ENCODE data around the gene GH2. TPM values are rescaled to one million over a fixed set of nuclear protein-coding genes. Genes with fewer than 3 reads are reported as not detected.
"Not testable (repeated sequence)": the region's sequence is repeated elsewhere in the genome, so short reads cannot be mapped to it uniquely, and the experiment has no call there.

The GH2 gene
- total RNA-seq, 1 donor = not detected

DNA sequence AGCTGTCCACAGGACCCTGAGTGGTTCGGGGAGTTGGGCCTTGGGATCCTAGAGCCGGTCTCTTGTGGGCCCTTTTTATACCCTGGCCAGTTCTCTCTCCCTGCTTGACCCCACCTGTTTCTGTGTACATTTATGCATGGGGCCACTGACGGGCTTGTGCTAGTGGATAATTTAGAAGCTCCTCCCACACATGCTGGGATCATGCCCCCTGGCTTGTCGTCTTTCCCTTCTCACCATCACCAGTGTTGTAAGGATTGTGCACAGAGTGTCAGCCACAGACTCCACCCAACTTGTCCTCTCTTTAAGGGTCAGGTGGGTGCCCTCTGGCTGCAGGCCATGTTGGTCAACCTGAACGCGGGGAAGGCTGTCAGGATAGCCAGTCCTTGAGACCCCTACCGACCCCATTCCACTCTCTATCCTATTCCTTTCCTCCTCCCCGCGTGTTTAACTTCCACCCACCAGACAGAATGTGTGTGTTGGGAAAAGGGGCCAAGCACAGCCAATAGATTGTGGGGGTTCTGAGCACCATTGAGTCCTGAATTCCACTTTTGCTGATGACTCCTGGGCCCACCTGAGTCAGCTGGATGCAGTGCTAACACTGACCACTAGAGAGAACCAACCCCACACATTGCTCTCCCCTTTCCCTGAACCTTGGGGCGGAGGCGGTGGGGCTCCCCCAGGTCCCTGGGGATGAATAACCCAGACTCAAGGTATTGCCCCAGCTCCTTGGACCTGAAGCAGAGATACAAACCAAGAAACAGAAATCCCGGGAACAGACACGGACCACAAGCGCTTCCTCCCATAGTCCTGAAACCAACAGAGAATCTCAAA is 15.0 kb upstream of the GH2 start, which contains the start of gene CSH1:
CSH1 (minus strand) TSS at position 51 of the 831 bp plus-strand sequence. CDS start 63 bp downstream, outside the sequence.
- H3K27me3 ChIP-seq (ENCODE audit: insufficient read depth, low read length); H3K4me3 ChIP-seq (ENCODE audit: low read length); H3K9me3 ChIP-seq (ENCODE audit: low read depth, low read length); H3K4me1 ChIP-seq (ENCODE audit: insufficient read depth, low read length): not testable (repeated sequence)

DNA sequence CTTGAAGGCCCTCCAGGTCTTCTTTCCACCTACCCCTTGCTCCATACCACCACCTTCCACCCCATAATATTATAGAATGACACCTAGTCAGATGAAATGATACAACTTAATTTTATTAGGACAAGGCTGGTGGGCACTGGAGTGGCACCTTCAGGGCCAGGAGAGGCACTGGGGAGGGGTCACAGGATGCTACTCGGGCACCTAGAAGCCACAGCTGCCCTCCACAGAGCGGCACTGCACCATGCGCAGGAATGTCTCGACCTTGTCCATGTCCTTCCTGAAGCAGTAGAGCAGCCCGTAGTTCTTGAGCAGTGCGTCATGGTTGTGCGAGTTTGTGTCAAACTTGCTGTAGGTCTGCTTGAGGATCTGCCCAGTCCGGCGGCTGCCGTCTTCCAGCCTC is 13.1 kb upstream of the GH2 start:
- H3K27me3 ChIP-seq (ENCODE audit: insufficient read depth, low read length); H3K4me1 ChIP-seq (ENCODE audit: insufficient read depth, low read length); H3K9me3 ChIP-seq (ENCODE audit: low read depth, low read length); H3K4me3 ChIP-seq (ENCODE audit: low read length): not testable (repeated sequence)

DNA sequence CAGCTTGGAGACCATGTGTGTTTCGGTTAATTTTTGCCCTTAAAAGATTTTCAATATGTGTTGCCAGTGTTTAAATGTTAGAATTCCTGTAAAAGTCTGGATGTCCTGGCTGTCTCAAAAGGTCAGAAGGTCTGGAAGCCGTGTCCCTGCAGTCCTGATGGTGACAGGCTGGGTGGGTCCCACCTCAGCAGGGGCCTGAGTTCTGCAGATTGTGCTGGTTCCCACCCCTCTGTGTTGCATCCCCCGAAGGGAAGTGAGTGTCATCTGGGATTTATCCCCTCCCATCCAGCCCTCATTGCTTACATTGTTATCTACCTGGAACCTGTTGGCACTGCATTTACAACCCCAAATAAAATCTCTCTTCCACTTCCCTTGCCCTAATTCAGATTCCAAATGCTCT is 12.3 kb upstream of the GH2 start:
- H3K9me3 ChIP-seq (ENCODE audit: low read depth, low read length); H3K4me3 ChIP-seq (ENCODE audit: low read length); H3K27me3 ChIP-seq (ENCODE audit: insufficient read depth, low read length); H3K4me1 ChIP-seq (ENCODE audit: insufficient read depth, low read length): not testable (repeated sequence)

DNA sequence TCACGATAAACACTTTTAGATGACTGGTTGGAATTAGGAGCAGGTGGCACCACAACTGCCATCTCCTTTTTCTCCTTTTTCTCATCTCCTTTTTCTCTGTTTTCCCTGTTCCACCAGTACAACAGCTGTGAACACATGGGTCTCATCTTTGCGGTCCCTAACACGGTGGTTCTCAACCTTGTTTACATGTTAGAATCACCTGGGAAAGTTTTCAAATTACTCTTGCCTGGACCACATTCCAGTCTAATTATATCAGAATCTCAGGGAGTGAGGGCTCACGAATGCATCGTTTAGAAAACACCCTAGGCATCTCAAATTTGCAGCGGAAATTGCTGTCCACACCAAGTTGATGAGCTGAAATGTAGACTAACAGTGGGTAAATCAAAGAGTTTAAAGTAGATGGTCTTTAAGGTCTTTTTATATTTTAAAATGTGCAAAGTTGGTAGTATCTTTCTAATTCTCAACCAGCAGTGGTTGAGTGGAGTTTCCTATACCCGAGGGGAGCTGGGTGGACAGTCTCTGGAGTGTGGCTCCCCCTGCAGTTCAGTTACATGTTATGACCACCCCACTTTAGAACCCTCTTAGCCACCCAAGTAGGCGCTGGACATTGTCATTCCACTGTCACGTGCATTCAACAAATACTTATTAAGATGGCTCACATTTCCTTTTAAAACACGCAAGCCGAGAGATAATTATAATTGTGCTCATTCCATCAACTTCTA is 10.7 kb upstream of the GH2 start:
- not testable (repeated sequence) for H3K9me3 ChIP-seq (ENCODE audit: low read depth, low read length); H3K4me1 ChIP-seq (ENCODE audit: insufficient read depth, low read length); H3K4me3 ChIP-seq (ENCODE audit: low read length); H3K27me3 ChIP-seq (ENCODE audit: insufficient read depth, low read length)

DNA sequence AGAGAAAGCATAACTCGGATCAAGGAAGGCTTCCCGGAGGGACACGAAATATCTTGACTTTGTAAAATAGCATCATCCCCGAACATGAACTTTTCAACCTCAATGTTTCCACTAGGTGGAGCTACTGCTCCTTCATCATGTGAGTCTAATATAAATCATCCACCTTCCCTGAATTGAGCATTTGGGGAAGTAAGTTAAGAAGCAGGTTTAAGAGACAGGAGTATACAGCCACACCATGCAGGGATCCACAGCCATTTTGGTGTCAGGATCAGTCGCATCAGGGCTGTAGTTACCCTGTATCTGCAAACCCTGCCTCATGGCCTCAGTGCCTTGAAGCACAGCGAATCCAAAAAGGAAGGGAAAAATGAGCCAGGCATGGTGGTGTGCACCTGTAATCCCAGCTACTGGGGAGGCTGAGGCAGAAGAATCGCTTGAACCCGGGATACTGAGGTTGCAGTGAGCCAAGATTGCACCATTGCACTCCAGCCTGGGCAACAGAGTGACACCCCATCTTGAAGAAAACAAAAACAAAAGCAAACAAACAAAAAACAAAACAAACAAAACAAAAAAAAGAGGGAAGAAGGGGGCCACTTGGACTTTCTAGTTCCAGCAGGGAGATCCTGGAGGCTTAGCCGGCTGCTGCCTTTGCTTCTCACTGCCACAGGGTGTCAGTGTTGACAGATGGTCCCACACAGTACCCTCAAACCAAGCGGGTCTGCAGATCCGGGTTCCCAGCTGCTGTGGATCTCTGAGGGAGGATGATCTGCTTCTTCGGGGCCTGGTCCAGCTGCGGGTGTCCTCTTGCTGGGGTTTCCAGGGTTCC is 7.5 kb upstream of the GH2 start:
- not testable (repeated sequence) for H3K27me3 ChIP-seq (ENCODE audit: insufficient read depth, low read length); H3K4me1 ChIP-seq (ENCODE audit: insufficient read depth, low read length); H3K9me3 ChIP-seq (ENCODE audit: low read depth, low read length); H3K4me3 ChIP-seq (ENCODE audit: low read length)

DNA sequence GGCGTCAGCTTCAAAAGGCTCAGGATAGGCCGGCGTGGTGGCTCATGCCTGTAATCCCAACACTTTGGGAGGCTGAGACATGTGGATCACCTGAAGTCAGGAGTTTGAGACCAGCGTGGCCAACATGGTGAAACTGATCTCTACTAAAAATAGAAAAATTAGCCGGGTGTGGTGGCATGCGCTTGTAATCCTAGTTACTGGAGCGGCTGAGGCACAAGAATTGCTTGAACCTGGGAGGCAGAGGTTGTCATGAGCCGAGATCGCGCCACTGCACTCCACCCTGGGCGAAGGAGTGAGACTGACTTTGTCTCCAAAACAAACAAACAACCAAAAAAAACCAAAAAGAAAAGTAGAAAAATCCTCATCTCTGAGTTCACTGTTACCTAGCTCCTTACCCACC is 3.4 kb upstream of the GH2 start:
- not testable (repeated sequence) for H3K4me3 ChIP-seq (ENCODE audit: low read length); H3K9me3 ChIP-seq (ENCODE audit: low read depth, low read length); H3K4me1 ChIP-seq (ENCODE audit: insufficient read depth, low read length); H3K27me3 ChIP-seq (ENCODE audit: insufficient read depth, low read length)

DNA sequence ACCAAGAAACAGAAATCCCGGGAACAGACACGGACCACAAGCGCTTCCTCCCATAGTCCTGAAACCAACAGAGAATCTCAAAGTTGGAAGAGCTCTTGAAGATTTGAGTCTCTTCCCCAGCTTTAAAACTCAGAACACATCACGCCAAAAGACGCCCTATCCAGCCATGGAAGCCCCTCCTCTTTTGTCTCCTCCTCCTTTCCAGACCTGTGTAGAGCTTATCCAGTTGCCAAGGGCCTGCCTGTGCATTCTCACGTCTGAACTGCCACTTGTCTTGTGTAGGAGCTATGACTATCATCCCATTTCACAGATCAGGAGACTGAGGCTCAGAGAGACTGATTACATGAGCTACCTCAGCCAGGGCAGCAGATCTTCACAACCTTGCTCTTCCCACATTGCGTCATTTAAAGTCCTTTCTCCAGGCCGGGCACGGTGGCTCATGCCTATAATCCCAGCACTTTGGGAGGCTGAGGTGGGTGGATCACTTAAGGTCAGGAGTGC is 932 bp upstream of the GH2 start:
- not testable (repeated sequence) for H3K4me1 ChIP-seq (ENCODE audit: insufficient read depth, low read length); H3K9me3 ChIP-seq (ENCODE audit: low read depth, low read length); H3K27me3 ChIP-seq (ENCODE audit: insufficient read depth, low read length); H3K4me3 ChIP-seq (ENCODE audit: low read length)

DNA sequence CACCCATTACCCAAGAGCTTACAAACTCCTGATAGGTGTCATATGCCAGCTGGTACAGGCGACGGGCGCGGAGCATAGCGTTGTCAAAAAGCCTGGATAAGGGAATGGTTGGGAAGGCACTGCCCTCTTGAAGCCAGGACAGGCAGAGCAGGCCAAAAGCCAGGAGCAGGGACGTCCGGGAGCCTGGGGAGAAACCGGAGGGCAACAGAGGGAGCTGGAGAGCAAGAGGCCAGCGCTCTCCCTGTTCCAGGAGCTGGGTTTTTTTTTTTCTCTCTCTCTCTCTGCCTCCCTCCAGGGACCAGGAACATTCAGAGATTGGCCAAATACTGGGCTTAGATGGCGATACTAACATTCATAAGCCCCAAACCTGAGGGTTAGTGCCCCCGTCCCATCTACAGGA is 407 bp downstream of the GH2 start:
- not testable (repeated sequence) for H3K4me1 ChIP-seq (ENCODE audit: insufficient read depth, low read length); H3K27me3 ChIP-seq (ENCODE audit: insufficient read depth, low read length); H3K4me3 ChIP-seq (ENCODE audit: low read length); H3K9me3 ChIP-seq (ENCODE audit: low read depth, low read length)

DNA sequence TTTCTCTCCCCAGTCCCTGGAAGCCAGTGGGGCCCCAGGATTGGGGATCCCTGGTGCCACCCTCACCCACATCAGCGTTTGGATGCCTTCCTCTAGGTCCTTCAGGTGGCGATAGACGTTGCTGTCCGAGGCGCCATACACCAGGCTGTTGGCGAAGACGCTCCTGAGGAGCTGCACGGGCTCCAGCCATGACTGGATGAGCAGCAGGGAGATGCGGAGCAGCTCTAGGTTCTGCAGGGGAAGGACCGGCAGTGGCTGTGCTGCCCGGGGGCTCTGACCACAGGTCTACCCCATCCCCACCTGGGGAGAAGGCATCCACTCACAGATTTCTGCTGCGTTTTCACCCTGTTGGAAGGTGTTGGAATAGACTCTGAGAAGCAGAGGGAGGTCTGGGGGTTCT is 1.0 kb downstream of the GH2 start:
- no peaks in the 10 kb centered on the region for H3K9me3 ChIP-seq (ENCODE audit: low read depth, low read length)

DNA sequence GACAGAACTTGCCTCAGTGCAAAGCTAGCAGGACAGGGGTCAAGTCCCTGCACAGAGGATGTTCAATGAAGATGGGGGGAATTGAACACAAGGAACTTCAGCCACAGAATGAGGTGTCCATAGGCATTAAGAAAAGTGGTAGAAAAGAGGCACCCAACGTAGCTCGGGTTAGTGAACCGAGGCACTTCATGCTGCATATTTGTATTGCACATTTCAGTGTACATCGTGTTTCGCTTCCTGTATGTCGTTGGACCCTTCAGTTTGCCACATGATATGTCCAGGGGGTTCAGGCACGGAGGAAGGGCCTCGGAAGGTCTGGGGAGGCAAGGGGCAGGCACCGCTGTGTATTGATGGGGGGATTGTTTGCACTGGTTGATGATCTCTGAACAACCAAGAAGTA is 3.3 kb downstream of the GH2 start:
- not testable (repeated sequence) for H3K9me3 ChIP-seq (ENCODE audit: low read depth, low read length)

More for the DNA sequence above, 1.0 kb downstream of the GH2 start:
- Histone ChIP-seq H3K27me3 (ENCODE audit: insufficient read depth, low read length) (no peaks in the 10 kb centered on the region), H3K4me1 (ENCODE audit: insufficient read depth, low read length) (no peaks in the 10 kb centered on the region), H3K4me3 (ENCODE audit: low read length) (no peak overlapping the region)

DNA sequence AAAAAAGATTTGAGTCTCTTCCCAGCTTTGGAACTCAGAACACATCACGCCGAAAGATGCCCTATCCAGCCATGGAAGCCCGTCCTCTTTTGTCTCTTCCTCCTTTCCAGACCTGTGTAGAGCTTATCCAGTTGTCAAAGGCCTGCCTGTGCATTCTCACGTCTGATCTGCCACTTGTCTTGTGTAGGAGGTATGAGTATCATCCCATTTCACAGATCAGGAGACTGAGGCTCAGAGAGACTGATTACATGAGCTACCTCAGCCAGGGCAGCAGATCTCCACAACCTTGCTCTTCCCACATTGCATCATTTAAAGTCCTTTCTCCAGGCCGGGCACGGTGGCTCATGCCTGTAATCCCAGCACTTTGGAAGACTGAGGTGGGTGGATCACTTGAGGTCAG is 7.1 kb downstream of the GH2 start:
- not testable (repeated sequence) for H3K9me3 ChIP-seq (ENCODE audit: low read depth, low read length); H3K27me3 ChIP-seq (ENCODE audit: insufficient read depth, low read length); H3K4me3 ChIP-seq (ENCODE audit: low read length); H3K4me1 ChIP-seq (ENCODE audit: insufficient read depth, low read length)

More for the DNA sequence above, 3.3 kb downstream of the GH2 start:
- H3K4me3 ChIP-seq (ENCODE audit: low read length); H3K27me3 ChIP-seq (ENCODE audit: insufficient read depth, low read length); H3K4me1 ChIP-seq (ENCODE audit: insufficient read depth, low read length): not testable (repeated sequence)

DNA sequence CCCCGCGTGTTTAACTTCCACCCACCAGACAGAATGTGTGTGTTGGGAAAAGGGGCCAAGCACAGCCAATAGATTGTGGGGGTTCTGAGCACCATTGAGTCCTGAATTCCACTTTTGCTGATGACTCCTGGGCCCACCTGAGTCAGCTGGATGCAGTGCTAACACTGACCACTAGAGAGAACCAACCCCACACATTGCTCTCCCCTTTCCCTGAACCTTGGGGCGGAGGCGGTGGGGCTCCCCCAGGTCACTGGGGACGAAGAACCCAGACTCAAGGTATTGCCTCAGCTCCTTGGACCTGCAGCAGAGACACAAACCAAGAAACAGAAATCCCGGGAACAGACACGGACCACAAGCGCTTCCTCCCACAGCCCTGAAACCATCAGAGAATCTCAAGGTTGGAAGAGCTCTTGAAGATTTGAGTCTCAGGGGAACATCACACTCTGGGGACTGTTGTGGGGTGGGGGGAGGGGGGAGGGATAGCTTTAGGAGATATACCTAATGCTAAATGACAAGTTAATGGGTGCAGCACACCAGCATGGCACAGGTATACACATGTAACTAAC is 7.6 kb downstream of the GH2 start:
- not testable (repeated sequence) for H3K9me3 ChIP-seq (ENCODE audit: low read depth, low read length); H3K27me3 ChIP-seq (ENCODE audit: insufficient read depth, low read length); H3K4me3 ChIP-seq (ENCODE audit: low read length); H3K4me1 ChIP-seq (ENCODE audit: insufficient read depth, low read length)

DNA sequence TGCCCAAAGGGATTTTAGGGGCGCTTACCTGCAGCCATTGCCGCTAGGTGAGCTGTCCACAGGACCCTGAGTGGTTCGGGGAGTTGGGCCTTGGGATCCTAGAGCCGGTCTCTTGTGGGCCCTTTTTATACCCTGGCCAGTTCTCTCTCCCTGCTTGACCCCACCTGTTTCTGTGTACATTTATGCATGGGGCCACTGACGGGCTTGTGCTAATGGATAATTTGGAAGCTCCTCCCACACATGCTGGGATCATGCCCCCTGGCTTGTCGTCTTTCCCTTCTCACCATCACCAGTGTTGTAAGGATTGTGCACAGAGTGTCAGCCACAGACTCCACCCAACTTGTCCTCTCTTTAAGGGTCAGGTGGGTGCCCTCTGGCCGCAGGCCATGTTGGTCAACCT is 8.2 kb downstream of the GH2 start, which contains the start of gene CSH2:
CSH2 (minus strand) TSS at position 101 of the 400 bp plus-strand sequence; CDS start at position 38, 63 bp downstream.
- H3K4me3 ChIP-seq (ENCODE audit: low read length); H3K4me1 ChIP-seq (ENCODE audit: insufficient read depth, low read length); H3K9me3 ChIP-seq (ENCODE audit: low read depth, low read length); H3K27me3 ChIP-seq (ENCODE audit: insufficient read depth, low read length): not testable (repeated sequence)

DNA sequence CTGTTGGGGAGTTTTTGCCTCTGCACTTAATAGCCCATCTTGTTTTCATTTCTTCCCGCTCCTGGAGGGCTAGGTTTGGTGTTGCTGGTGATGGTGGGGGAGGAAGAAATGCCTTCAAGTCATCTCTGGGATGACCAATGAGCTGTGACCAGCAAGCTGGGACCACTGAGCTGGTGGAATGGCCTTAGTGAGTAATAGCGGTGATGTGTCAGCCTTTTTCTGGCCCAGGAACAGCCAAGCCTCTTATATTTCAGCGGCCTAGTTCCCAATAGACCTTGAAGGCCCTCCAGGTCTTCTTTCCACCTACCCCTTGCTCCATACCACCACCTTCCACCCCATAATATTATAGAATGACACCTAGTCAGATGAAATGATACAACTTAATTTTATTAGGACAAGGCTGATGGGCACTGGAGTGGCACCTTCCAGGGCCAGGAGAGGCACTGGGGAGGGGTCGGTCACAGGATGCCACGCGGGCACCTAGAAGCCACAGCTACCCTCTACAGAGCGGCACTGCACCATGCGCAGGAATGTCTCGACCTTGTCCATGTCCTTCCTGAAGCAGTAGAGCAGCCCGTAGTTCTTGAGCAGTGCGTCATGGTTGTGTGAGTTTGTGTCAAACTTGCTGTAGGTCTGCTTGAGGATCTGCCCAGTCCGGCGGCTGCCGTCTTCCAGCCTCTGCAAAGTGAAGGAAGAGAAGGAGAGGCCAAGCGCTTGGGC is 9.9 kb downstream of the GH2 start:
- H3K27me3 ChIP-seq (ENCODE audit: insufficient read depth, low read length); H3K4me1 ChIP-seq (ENCODE audit: insufficient read depth, low read length); H3K9me3 ChIP-seq (ENCODE audit: low read depth, low read length); H3K4me3 ChIP-seq (ENCODE audit: low read length): not testable (repeated sequence)
